Measurements from ENCODE around the gene IL12RB2.

DNA sequence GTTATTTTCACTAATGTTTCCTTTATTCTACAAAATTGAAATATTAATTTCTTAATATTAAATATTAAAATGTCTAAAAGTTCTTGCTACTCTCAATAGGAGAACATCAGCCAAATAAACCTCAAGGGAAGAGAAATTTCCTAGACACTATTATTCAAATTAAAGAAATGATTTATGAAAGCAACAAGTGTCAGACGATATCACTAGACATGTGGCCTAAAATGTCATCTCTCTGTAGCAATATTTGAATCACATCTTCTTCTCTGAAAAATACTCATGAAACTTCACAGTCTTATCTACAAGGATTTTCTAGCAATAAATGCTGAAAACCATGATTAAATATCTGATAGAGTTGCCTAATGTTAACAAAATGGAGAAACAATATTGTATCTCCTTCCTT is 125.1 kb downstream of the IL12RB2 start:
- TF ChIP-seq CTCF (IDR thresholded peaks at IDR 0.05) (no peak), EZH2 (IDR thresholded peaks at IDR 0.05) (no peak)

All from neural progenitor cell (in vitro differentiated cells).